Ectodermal cell (in vitro differentiated cells): ENCODE results near the gene FAM171A2.
A peak's percentile ranks its signal among the peaks of the same experiment; 100 is the strongest.

Source experiments
- H3K27ac ChIP-seq: 2 replicates; pipeline ENCODE4 v1.7.0; 2013; ENCODE audit warnings: mild to moderate bottlenecking, low read depth, low read length; ENCODE audit not compliant: insufficient read depth, poor library complexity, severe bottlenecking
- H3K27me3 ChIP-seq: 2 replicates; pipeline ENCODE4 v1.7.0; 2013; ENCODE audit warnings: mild to moderate bottlenecking, low read length; ENCODE audit not compliant: insufficient read depth, control insufficient read depth, poor library complexity, severe bottlenecking
- H3K36me3 ChIP-seq: one replicate; pipeline ENCODE4 v1.7.0; 2013; ENCODE audit warnings: low read length; ENCODE audit not compliant: control insufficient read depth, insufficient read depth
- H3K4me1 ChIP-seq: one replicate; pipeline ENCODE4 v1.7.0; 2013; ENCODE audit warnings: low read length; ENCODE audit not compliant: control insufficient read depth, insufficient read depth
- H3K4me3 ChIP-seq: 2 replicates; pipeline ENCODE4 v1.7.0; 2013; ENCODE audit warnings: low read depth, low read length, control low read depth; ENCODE audit not compliant: insufficient read depth
- H3K9me3 ChIP-seq: 2 replicates; pipeline ENCODE4 v1.7.0; 2013; ENCODE audit warnings: mild to moderate bottlenecking, low read length, moderate library complexity; ENCODE audit not compliant: control insufficient read depth
- WGBS, 2 experiments: methylation state at CpG; one replicate each; pipeline ENCODE4 v1.1.7; 2013; ENCODE audit warnings: missing lambda C conversion rate in 2 of 2; 5-methylcytosine and 5-hydroxymethylcytosine counted together

The FAM171A2 gene

GRCh38 chr17:44320066-44320465 lies 43.6 kb downstream of the FAM171A2 start:
- Histone ChIP-seq H3K4me1 (peaks cover 15% of the 10 kb centered on the region), H3K9me3 (no peaks in the 10 kb centered on the region)
- WGBS, 2 experiments = 87 to 90% methylated on average over 18 of the region's 18 CpGs

GRCh38 chr17:44318077-44318892 lies 45.4 kb downstream of the FAM171A2 start:
- peaks cover 17% of the 10 kb centered on the region for H3K4me1 ChIP-seq
- H3K4me3 ChIP-seq = no peak overlapping the region
- peaks cover 22% of the 10 kb centered on the region for H3K36me3 ChIP-seq
- 90% methylated on average over 15 of the region's 15 CpGs for WGBS, 2 experiments
- no peaks in the 10 kb centered on the region for H3K9me3 ChIP-seq
- no peak overlapping the region for H3K27ac ChIP-seq
- H3K27me3 ChIP-seq = peaks cover 45% of the 10 kb centered on the region

More at GRCh38 chr17:44320066-44320465, 43.6 kb downstream of the FAM171A2 start:
- Histone ChIP-seq H3K27me3 (peaks cover 30% of the 10 kb centered on the region), H3K27ac (no peak overlapping the region), H3K4me3 (no peak overlapping the region), H3K36me3 (peaks cover 22% of the 10 kb centered on the region)

GRCh38 chr17:44317545-44317944 lies 46.1 kb downstream of the FAM171A2 start:
- H3K4me3 ChIP-seq = no peak overlapping the region
- WGBS, 2 experiments = 94 to 96% methylated on average over 6 of the region's 6 CpGs

GRCh38 chr17:44315760-44316731 lies 47.6 kb downstream of the FAM171A2 start:
- Histone ChIP-seq H3K4me3 (peak overlapping the region; percentile 34), H3K36me3 (peaks cover 18% of the 10 kb centered on the region), H3K27me3 (peaks cover 58% of the 10 kb centered on the region), H3K9me3 (no peaks in the 10 kb centered on the region), H3K27ac (no peak overlapping the region), H3K4me1 (peaks cover 17% of the 10 kb centered on the region)
- 7 to 8% methylated on average over 38 of the region's 38 CpGs for WGBS, 2 experiments

More at GRCh38 chr17:44317545-44317944, 46.1 kb downstream of the FAM171A2 start:
- H3K27ac ChIP-seq = no peak overlapping the region
- H3K36me3 ChIP-seq = peaks cover 22% of the 10 kb centered on the region
- H3K9me3 ChIP-seq = no peaks in the 10 kb centered on the region
- H3K4me1 ChIP-seq = peaks cover 17% of the 10 kb centered on the region
- H3K27me3 ChIP-seq = peaks cover 51% of the 10 kb centered on the region

GRCh38 chr17:44314869-44315661 lies 48.6 kb downstream of the FAM171A2 start:
- H3K27ac ChIP-seq = no peak overlapping the region
- WGBS, 2 experiments = 1% methylated on average over 81 of the region's 81 CpGs
- peak overlapping the region; percentile 34 for H3K4me3 ChIP-seq
- peaks cover 8% of the 10 kb centered on the region for H3K36me3 ChIP-seq
- H3K9me3 ChIP-seq = no peaks in the 10 kb centered on the region
- peaks cover 17% of the 10 kb centered on the region for H3K4me1 ChIP-seq
- peaks cover 58% of the 10 kb centered on the region for H3K27me3 ChIP-seq

GRCh38 chr17:44314524-44314868 lies 49.2 kb downstream of the FAM171A2 start:
- H3K4me3 ChIP-seq = peak overlapping the region; percentile 34
- peaks cover 18% of the 10 kb centered on the region for H3K4me1 ChIP-seq
- no peaks in the 10 kb centered on the region for H3K9me3 ChIP-seq
- no peak overlapping the region for H3K27ac ChIP-seq
- H3K36me3 ChIP-seq = peaks cover 3% of the 10 kb centered on the region
- WGBS, 2 experiments = 62 to 71% methylated on average over 10 to 11 of the region's 11 CpGs
- H3K27me3 ChIP-seq = peaks cover 62% of the 10 kb centered on the region

- Histone ChIP-seq H3K36me3 (no peaks in the 10 kb centered on the region), H3K27ac (no peak overlapping the region), H3K9me3 (no peaks in the 10 kb centered on the region), H3K27me3 (peaks cover 66% of the 10 kb centered on the region), H3K4me3 (no peak overlapping the region), H3K4me1 (peaks cover 23% of the 10 kb centered on the region)
- 91 to 92% methylated on average over 7 of the region's 7 CpGs for WGBS, 2 experiments
Observed at GRCh38 chr17:44314031-44314430, 49.6 kb downstream of the FAM171A2 start.

GRCh38 chr17:44312396-44313104 lies 51.1 kb downstream of the FAM171A2 start:
- H3K27me3 ChIP-seq = peaks cover 66% of the 10 kb centered on the region
- H3K27ac ChIP-seq = no peak overlapping the region
- 81 to 82% methylated on average over 13 of the region's 17 CpGs for WGBS, 2 experiments
- peaks cover 28% of the 10 kb centered on the region for H3K4me1 ChIP-seq
- no peaks in the 10 kb centered on the region for H3K36me3 ChIP-seq
- H3K9me3 ChIP-seq = no peaks in the 10 kb centered on the region
- no peak overlapping the region for H3K4me3 ChIP-seq

GRCh38 chr17:44311562-44312181 lies 52.0 kb downstream of the FAM171A2 start:
- Histone ChIP-seq H3K36me3 (no peaks in the 10 kb centered on the region), H3K27ac (no peak overlapping the region), H3K27me3 (peaks cover 63% of the 10 kb centered on the region), H3K4me1 (peaks cover 35% of the 10 kb centered on the region), H3K4me3 (no peak overlapping the region), H3K9me3 (no peaks in the 10 kb centered on the region)
- WGBS, 2 experiments = 78 to 85% methylated on average over 3 of the region's 5 CpGs
